NCI-H2081 treated with DMSO at 0.1 percent for 48 hours (cell line): ENCODE results near the gene HOXA7.

Experiments used
- DNase-seq: peaks from one replicate; lab custom pipeline; 2025; lab: John Stamatoyannopoulos, UW

The HOXA7 gene

GRCh38 chr7:27133409-27134231 lies 22.9 kb downstream of the HOXA7 start:
- DNase-seq = no peak

- no peak for DNase-seq
Measured at GRCh38 chr7:27132978-27133377, 23.5 kb downstream of the HOXA7 start.

- DNase-seq = no peak
Measured at GRCh38 chr7:27132214-27132613, 24.3 kb downstream of the HOXA7 start.

GRCh38 chr7:27131390-27131819 lies 25.1 kb downstream of the HOXA7 start:
- DNase-seq = no peak

- DNase-seq = no peak
Measured at GRCh38 chr7:27130540-27131389, 25.7 kb downstream of the HOXA7 start, which contains the start of gene HOXA4. Gene HOXA4, minus strand, starts transcription at chr7:27130757. Its CDS starts 24 bp downstream, at chr7:27130733.

GRCh38 chr7:27129729-27130539 lies 26.5 kb downstream of the HOXA7 start:
- DNase-seq = no peak

- DNase-seq = no peak
Measured at GRCh38 chr7:27128776-27129728, 27.4 kb downstream of the HOXA7 start.

- no peak for DNase-seq
Measured at GRCh38 chr7:27128034-27128433, 28.4 kb downstream of the HOXA7 start.

- no peak for DNase-seq
Measured at GRCh38 chr7:27126596-27127327, 29.7 kb downstream of the HOXA7 start.

GRCh38 chr7:27125986-27126394 lies 30.5 kb downstream of the HOXA7 start:
- no peak for DNase-seq

- DNase-seq = no peak
Measured at GRCh38 chr7:27124902-27125689, 31.4 kb downstream of the HOXA7 start.

- DNase-seq = no peak
Measured at GRCh38 chr7:27124096-27124901, 32.2 kb downstream of the HOXA7 start.

- no peak for DNase-seq
Measured at GRCh38 chr7:27123477-27124053, 32.9 kb downstream of the HOXA7 start.

- no peak for DNase-seq
Measured at GRCh38 chr7:27123007-27123476, 33.4 kb downstream of the HOXA7 start.

- no peak for DNase-seq
Measured at GRCh38 chr7:27122077-27122910, 34.2 kb downstream of the HOXA7 start.

GRCh38 chr7:27121684-27122076 lies 34.8 kb downstream of the HOXA7 start:
- DNase-seq = no peak

- DNase-seq = no peak
Measured at GRCh38 chr7:27119412-27119911, 37.0 kb downstream of the HOXA7 start.
